C4-2B (cell line): ENCODE data around the gene CCDC127.
"Not testable (repeated sequence)": the region's sequence is repeated elsewhere in the genome, so short reads cannot be mapped to it uniquely, and the experiment has no call there.

ENCODE experiments used
- H3K27ac ChIP-seq: fragments of 450-650 bp; 2 replicates; pipeline ENCODE4 v1.5.1; 2017
- CTCF ChIP-seq: fragments of 450-650 bp; conservative IDR thresholded peaks from 2 replicates; pipeline ENCODE4 v1.5.1; 2017; ENCODE audit warnings: mild to moderate bottlenecking
- ZFX ChIP-seq: fragments of 450-650 bp; IDR thresholded peaks from 2 replicates; pipeline ENCODE4 v1.6.1; 2017

CCDC127 gene

GRCh38 chr5:230711-231110, 12.8 kb upstream of the CCDC127 start:
- TF ChIP-seq ZFX = no peak
- TF ChIP-seq CTCF = no peak
- H3K27ac ChIP-seq = no peak overlapping the region

DNA sequence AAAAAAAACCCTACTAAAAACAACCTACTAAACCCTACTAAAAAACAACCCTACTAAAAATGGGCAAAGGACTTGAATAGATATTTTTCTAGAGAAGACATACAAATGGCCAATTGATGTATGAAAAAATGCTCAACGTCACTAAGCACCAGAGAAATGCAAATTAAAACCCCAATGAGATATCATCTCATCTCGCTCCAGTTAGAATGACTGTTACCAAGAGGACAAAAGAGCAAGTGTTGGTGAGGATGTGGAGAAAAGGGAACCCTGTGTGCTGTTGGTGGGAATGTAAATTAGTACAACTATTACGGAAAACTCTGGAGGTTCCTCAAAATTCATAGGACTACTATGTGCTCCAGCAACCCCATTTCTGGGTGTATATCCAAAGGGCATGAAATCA, 10.9 kb upstream of the CCDC127 start:
- no peak overlapping the region for H3K27ac ChIP-seq
- TF ChIP-seq CTCF = no peak
- TF ChIP-seq ZFX = no peak

DNA sequence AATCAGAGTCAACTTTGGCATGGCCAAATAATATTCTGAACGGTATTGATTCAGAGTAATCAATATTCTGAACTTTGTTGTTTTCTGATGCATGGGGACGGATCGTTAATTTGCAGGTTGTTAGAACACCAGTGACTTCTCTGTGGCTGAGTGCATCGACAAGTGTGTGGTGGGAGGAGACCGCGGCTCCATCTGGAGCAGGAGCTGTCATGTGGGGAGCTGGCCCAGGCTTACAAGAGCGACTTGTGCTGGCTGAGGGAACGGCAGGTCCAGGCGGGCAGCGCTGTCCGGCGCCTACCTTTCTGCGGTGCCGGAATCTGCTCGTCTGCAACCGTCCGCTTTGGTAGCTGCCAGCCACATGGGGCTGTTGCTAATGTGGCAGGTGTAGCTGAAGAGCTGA, 9.4 kb upstream of the CCDC127 start:
- not testable (repeated sequence) for H3K27ac ChIP-seq

DNA sequence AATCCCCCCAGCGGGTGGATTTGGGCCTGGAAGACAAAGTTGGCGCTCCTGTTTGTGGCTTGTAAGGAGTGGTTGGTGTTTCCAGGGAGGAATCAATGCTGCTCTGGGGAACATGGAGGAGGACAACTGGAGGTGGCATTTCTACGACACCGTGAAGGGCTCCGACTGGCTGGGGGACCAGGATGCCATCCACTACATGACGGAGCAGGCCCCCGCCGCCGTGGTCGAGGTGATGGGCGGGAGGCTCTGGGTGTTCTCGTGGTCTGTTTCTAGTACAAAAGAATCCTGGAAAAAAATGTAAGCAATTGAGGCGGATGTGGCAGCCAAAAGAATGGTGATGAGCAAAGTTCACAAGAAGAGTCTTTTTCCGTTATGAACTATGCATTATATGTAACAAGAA, 7.4 kb upstream of the CCDC127 start:
- TF ChIP-seq CTCF (no peak), ZFX (no peak)
- H3K27ac ChIP-seq = no peak overlapping the region

DNA sequence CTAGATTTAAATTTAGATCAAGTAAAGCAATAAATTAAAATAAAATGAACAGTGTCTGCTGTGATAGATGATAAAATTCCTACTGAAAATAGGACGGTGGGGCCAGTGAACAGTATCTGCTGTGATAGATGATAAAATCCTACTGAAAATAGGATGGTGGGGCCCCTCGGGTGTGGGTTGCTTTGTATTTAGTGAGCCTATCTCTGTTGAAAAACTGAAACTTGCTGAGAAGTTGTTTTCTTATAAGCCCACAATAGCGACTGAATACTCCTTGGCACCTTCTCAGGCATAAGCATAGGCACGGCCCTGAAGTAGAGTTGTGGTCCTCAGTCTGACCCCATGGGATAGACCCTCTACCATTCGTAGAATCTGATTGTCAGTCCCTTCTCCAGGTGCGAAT, 5.8 kb upstream of the CCDC127 start:
- no peak overlapping the region for H3K27ac ChIP-seq
- TF ChIP-seq ZFX (no peak), CTCF (no peak)

GRCh38 chr5:222951-223715, 5.2 kb upstream of the CCDC127 start:
- not testable (repeated sequence) for H3K27ac ChIP-seq

GRCh38 chr5:219991-220390, 2.0 kb upstream of the CCDC127 start:
- TF ChIP-seq CTCF (no peak), ZFX (no peak)
- no peak overlapping the region for H3K27ac ChIP-seq

DNA sequence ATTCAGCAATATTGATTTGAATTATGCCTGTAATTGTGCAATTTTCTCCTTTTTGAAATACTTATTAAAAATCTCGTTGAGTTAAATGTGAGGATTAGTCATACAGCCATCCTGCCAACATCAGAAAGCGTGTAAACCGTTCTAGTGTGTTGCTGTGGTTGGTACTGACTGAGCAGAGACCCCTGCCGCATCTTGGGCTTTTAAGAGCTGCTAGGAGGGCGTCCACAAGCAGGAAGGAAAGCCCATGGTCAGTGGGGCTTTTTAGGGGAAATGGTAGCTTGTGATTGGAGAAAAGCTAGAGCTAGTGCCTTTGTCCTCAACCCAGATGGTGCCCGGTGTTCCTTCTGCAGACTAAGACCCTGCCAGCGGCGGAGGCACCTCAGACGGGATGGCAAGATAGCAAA, 1.5 kb upstream of the CCDC127 start:
- no peak overlapping the region for H3K27ac ChIP-seq
- TF ChIP-seq CTCF = no peak
- no peak for TF ChIP-seq ZFX
